H9 (cell line): Measurements from ENCODE around the gene CD180. TPM values are rescaled to one million over a fixed set of nuclear protein-coding genes. Genes with fewer than 3 reads are reported as not detected.

Source experiments
- DNase-seq: peaks from one replicate; pipeline ENCODE4 v3.0.0-alpha.2; 2017
- H2AFZ ChIP-seq: one replicate; pipeline ENCODE4 v1.6.1; 2013; ENCODE audit warnings: mild to moderate bottlenecking, low read length, control low read depth, moderate library complexity
- H2AK5ac ChIP-seq: 2 replicates; pipeline ENCODE4 v1.6.1; 2013; ENCODE audit warnings: low read length, control low read depth, mixed read lengths; ENCODE audit not compliant: insufficient read length
- H2BK120ac ChIP-seq: one replicate; pipeline ENCODE4 v1.6.1; 2013; ENCODE audit warnings: low read depth, mild to moderate bottlenecking, low read length, control low read depth, inconsistent platforms; ENCODE audit not compliant: poor library complexity, severe bottlenecking
- H2BK12ac ChIP-seq: 2 replicates; pipeline ENCODE4 v1.6.1; 2013; ENCODE audit warnings: low read length, control low read depth, mixed read lengths, low read depth; ENCODE audit not compliant: insufficient read length
- H2BK15ac ChIP-seq: 2 replicates; pipeline ENCODE4 v1.6.1; 2013; ENCODE audit warnings: low read depth, low read length, control low read depth
- H2BK20ac ChIP-seq: one replicate; pipeline ENCODE4 v1.6.1; 2013; ENCODE audit warnings: low read depth, mild to moderate bottlenecking, low read length, control low read depth, inconsistent platforms; ENCODE audit not compliant: poor library complexity, severe bottlenecking
- H2BK5ac ChIP-seq: 2 replicates; pipeline ENCODE4 v1.6.1; 2013; ENCODE audit warnings: low read length, control low read depth, mixed read lengths; ENCODE audit not compliant: insufficient read length
- H3K14ac ChIP-seq: 2 replicates; pipeline ENCODE4 v1.6.1; 2013; ENCODE audit warnings: low read length, control low read depth; ENCODE audit not compliant: insufficient read depth
- H3K18ac ChIP-seq: 2 replicates; pipeline ENCODE4 v1.6.1; 2013; ENCODE audit warnings: low read depth, mild to moderate bottlenecking, mixed read lengths, low read length, control low read depth; ENCODE audit not compliant: insufficient read length
- H3K23ac ChIP-seq: 2 replicates; pipeline ENCODE4 v1.6.1; 2013; ENCODE audit warnings: low read length, control low read depth, mixed read lengths, low read depth; ENCODE audit not compliant: insufficient read length
- H3K23me2 ChIP-seq: 2 replicates; pipeline ENCODE4 v1.6.1; 2013; ENCODE audit warnings: low read depth, mild to moderate bottlenecking, mixed read lengths, low read length, control low read depth; ENCODE audit not compliant: insufficient read length, poor library complexity, severe bottlenecking
- H3K27ac ChIP-seq: 2 replicates; pipeline ENCODE4 v1.5.1; 2013; ENCODE audit warnings: low read length, control low read depth, mixed read lengths, low read depth; ENCODE audit not compliant: insufficient read length
- H3K27me3 ChIP-seq: 2 replicates; pipeline ENCODE4 v1.6.1; 2013; ENCODE audit warnings: low read length, control low read depth, inconsistent platforms; ENCODE audit not compliant: insufficient read depth
- H3K4ac ChIP-seq: 2 replicates; pipeline ENCODE4 v1.6.1; 2013; ENCODE audit warnings: low read depth, mild to moderate bottlenecking, control low read depth, inconsistent platforms, low read length, moderate library complexity
- H3K4me1 ChIP-seq: 2 replicates; pipeline ENCODE4 v1.6.1; 2013; ENCODE audit warnings: low read length, control low read depth, inconsistent platforms; ENCODE audit not compliant: insufficient read depth
- H3K4me2 ChIP-seq: 2 replicates; pipeline ENCODE4 v1.6.1; 2013; ENCODE audit warnings: low read length, control low read depth, mixed read lengths; ENCODE audit not compliant: insufficient read length, insufficient read depth
- H3K56ac ChIP-seq: 2 replicates; pipeline ENCODE4 v1.6.1; 2013; ENCODE audit warnings: low read depth, mild to moderate bottlenecking, mixed read lengths, low read length, control low read depth; ENCODE audit not compliant: insufficient read length
- H3K79me1 ChIP-seq: 2 replicates; pipeline ENCODE4 v1.6.1; 2013; ENCODE audit warnings: low read depth, mild to moderate bottlenecking, moderate library complexity, low read length, control low read depth, inconsistent platforms; ENCODE audit not compliant: insufficient read depth, poor library complexity, severe bottlenecking
- H3K79me2 ChIP-seq: 2 replicates; pipeline ENCODE4 v1.6.1; 2013; ENCODE audit warnings: low read length, control low read depth, inconsistent platforms; ENCODE audit not compliant: insufficient read depth
- H3K9ac ChIP-seq: 2 replicates; pipeline ENCODE4 v1.6.1; 2013; ENCODE audit warnings: low read length, control low read depth, mixed read lengths; ENCODE audit not compliant: insufficient read length; ENCODE audit errors: extremely low read depth
- H3K9me3 ChIP-seq: one replicate; pipeline ENCODE4 v1.6.1; 2013; ENCODE audit warnings: low read depth, low read length, inconsistent platforms; ENCODE audit not compliant: control insufficient read depth
- H3T11ph ChIP-seq: one replicate; pipeline ENCODE4 v1.6.1; 2013; ENCODE audit warnings: mild to moderate bottlenecking, low read length, control low read depth, inconsistent platforms
- H4K20me1 ChIP-seq: one replicate; pipeline ENCODE4 v1.6.1; 2013; ENCODE audit not compliant: control insufficient read depth, insufficient read length, insufficient read depth
- H4K5ac ChIP-seq: 2 replicates; pipeline ENCODE4 v1.6.1; 2013; ENCODE audit warnings: low read depth, mild to moderate bottlenecking, mixed read lengths, low read length, control low read depth; ENCODE audit not compliant: insufficient read length
- H4K8ac ChIP-seq: replicated peaks from 2 replicates; pipeline ENCODE4 v1.6.1; 2013; ENCODE audit warnings: low read length, control low read depth, mixed read lengths, low read depth; ENCODE audit not compliant: insufficient read length
- H4K91ac ChIP-seq: 2 replicates; pipeline ENCODE4 v1.6.1; 2013; ENCODE audit warnings: low read depth, mild to moderate bottlenecking, moderate library complexity, mixed read lengths, low read length, control low read depth; ENCODE audit not compliant: insufficient read length
- H3K27ac Mint-ChIP-seq, 3 experiments: 2 replicates in 2 of 3; 3 replicates in 1 of 3; pipeline ENCODE4 v1.8.0; 2020 to 2021; ENCODE audit warnings: mixed read lengths in 3 of 3, mild to moderate bottlenecking in 1 of 3, moderate library complexity in 1 of 3
- H3K27me3 Mint-ChIP-seq: 2 replicates; pipeline ENCODE4 v1.8.0; 2021; ENCODE audit warnings: low read depth, mild to moderate bottlenecking, moderate library complexity, mixed read lengths
- H3K36me3 Mint-ChIP-seq, 3 experiments: 2 replicates in 2 of 3; 3 replicates in 1 of 3; pipeline ENCODE4 v1.8.0; 2020 to 2021; ENCODE audit warnings: low read depth in 3 of 3, mixed read lengths in 3 of 3; ENCODE audit not compliant: insufficient read depth in 1 of 3
- H3K4me1 Mint-ChIP-seq, 2 experiments: 2 replicates each; pipeline ENCODE4 v1.8.0; 2020; ENCODE audit warnings: mixed read lengths in 2 of 2
- H3K4me3 Mint-ChIP-seq, 2 experiments: 2 replicates in 1 of 2; 3 replicates in 1 of 2; pipeline ENCODE4 v1.8.0; 2020 to 2021; ENCODE audit warnings: mild to moderate bottlenecking in 2 of 2, mixed read lengths in 2 of 2, moderate library complexity in 1 of 2
- H3K9me3 Mint-ChIP-seq, 2 experiments: 2 replicates in 1 of 2; 3 replicates in 1 of 2; pipeline ENCODE4 v1.8.0; 2020; ENCODE audit warnings: mild to moderate bottlenecking in 2 of 2, mixed read lengths in 2 of 2, moderate library complexity in 1 of 2
- WGBS: extraction: QIAGEN DNeasy Blood & Tissue Kit; methylation state at CpG from one replicate; pipeline ENCODE4 v1.1.7; 2013; ENCODE audit warnings: missing lambda C conversion rate, low lambda C conversion rate, mixed read lengths; ENCODE audit not compliant: insufficient read length; ENCODE audit errors: extremely low coverage; 5-methylcytosine and 5-hydroxymethylcytosine counted together
- total RNA-seq: library from RNA; stranded (reverse); gene quantifications from 2 replicates; pipeline ENCODE4 v1.2.1, GENCODE V29; 2021
- TF ChIP-seq, protein P1 (sequence below): fragments of 200-600 bp; sonication (generic); conservative IDR thresholded peaks from 3 replicates; pipeline ENCODE4 v1.8.0; 2021; ENCODE audit warnings: antibody characterized with exemption, mild to moderate bottlenecking

Gene CD180
- total RNA-seq, 1 experiment from 2014 or later: not detected

- no CpG with 5 or more reads among the region's 6 CpGs for WGBS
- Histone ChIP-seq H3T11ph (no peak overlapping the region), H3K23ac (no peak overlapping the region), H3K79me1 (no peaks in the 10 kb centered on the region), H3K9ac (no peak overlapping the region), H3K56ac (no peak overlapping the region), H3K18ac (no peak overlapping the region), H3K79me2 (no peaks in the 10 kb centered on the region), H3K9me3 (no peaks in the 10 kb centered on the region), H3K4me1 (no peaks in the 10 kb centered on the region), H4K20me1 (no peaks in the 10 kb centered on the region), H2BK5ac (no peak overlapping the region), H3K23me2 (no peaks in the 10 kb centered on the region), H2BK120ac (no peak overlapping the region), H2AFZ (no peak overlapping the region), H3K27ac (no peak overlapping the region), H2BK15ac (no peak overlapping the region), H4K5ac (no peak overlapping the region), H3K14ac (no peak overlapping the region), H2AK5ac (no peak overlapping the region), H3K4ac (no peak overlapping the region), H3K4me2 (no peak overlapping the region), H4K8ac (no peak overlapping the region), H3K27me3 (no peaks in the 10 kb centered on the region), H2BK20ac (no peak overlapping the region), H4K91ac (no peak overlapping the region), H2BK12ac (no peak overlapping the region)
- H3K27ac Mint-ChIP-seq: no peak overlapping the region; a peak in 1 of 7 replicates
- no peaks in the 10 kb centered on the region for H3K4me1 Mint-ChIP-seq
- H3K4me3 Mint-ChIP-seq: no peak overlapping the region
- DNase-seq: no peak
- H3K27me3 Mint-ChIP-seq: no peaks in the 10 kb centered on the region
- TF ChIP-seq, protein P1, sequence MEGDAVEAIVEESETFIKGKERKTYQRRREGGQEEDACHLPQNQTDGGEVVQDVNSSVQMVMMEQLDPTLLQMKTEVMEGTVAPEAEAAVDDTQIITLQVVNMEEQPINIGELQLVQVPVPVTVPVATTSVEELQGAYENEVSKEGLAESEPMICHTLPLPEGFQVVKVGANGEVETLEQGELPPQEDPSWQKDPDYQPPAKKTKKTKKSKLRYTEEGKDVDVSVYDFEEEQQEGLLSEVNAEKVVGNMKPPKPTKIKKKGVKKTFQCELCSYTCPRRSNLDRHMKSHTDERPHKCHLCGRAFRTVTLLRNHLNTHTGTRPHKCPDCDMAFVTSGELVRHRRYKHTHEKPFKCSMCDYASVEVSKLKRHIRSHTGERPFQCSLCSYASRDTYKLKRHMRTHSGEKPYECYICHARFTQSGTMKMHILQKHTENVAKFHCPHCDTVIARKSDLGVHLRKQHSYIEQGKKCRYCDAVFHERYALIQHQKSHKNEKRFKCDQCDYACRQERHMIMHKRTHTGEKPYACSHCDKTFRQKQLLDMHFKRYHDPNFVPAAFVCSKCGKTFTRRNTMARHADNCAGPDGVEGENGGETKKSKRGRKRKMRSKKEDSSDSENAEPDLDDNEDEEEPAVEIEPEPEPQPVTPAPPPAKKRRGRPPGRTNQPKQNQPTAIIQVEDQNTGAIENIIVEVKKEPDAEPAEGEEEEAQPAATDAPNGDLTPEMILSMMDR: no peak
- H3K9me3 Mint-ChIP-seq: no peaks in the 10 kb centered on the region
- H3K36me3 Mint-ChIP-seq: no peaks in the 10 kb centered on the region
Observed at GRCh38 chr5:67135381-67135984, 61.1 kb downstream of the CD180 start.
